ENCODE measurements around the gene IQCK.
"Not testable (repeated sequence)": the region's sequence is repeated elsewhere in the genome, so short reads cannot be mapped to it uniquely, and the experiment has no call there.

Gene IQCK

DNA sequence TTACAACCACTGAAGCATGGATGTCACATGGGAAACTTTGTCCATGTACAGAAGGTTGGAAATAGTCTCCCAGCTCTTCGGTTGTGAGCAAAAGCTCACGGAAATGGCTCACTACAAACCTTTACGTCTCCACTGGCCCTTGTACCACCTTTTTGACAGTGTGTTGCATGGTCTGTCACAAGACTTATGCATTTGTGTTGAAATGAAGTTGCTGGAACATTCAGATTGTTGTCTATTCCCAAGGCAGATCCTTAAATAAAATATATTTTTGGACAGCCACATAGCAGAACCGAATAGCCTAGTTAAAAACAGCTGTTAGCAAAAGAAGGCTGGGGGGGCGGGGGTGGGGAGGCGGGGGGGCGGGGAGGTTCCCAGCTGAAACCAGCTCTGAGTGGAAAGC lies 39.3 kb upstream of the IQCK start:
- no peaks in the 10 kb centered on the region for H3K79me2 ChIP-seq
- H3K27ac ChIP-seq, result peak overlapping the region; percentile 17
- TF ChIP-seq, protein P1, sequence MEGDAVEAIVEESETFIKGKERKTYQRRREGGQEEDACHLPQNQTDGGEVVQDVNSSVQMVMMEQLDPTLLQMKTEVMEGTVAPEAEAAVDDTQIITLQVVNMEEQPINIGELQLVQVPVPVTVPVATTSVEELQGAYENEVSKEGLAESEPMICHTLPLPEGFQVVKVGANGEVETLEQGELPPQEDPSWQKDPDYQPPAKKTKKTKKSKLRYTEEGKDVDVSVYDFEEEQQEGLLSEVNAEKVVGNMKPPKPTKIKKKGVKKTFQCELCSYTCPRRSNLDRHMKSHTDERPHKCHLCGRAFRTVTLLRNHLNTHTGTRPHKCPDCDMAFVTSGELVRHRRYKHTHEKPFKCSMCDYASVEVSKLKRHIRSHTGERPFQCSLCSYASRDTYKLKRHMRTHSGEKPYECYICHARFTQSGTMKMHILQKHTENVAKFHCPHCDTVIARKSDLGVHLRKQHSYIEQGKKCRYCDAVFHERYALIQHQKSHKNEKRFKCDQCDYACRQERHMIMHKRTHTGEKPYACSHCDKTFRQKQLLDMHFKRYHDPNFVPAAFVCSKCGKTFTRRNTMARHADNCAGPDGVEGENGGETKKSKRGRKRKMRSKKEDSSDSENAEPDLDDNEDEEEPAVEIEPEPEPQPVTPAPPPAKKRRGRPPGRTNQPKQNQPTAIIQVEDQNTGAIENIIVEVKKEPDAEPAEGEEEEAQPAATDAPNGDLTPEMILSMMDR (IDR thresholded peaks at IDR 0.05), result no peak
- H3K36me3 ChIP-seq (ENCODE audit: control insufficient read depth, insufficient read depth, low read length), result no peaks in the 10 kb centered on the region
- H3K9me3 ChIP-seq (ENCODE audit: control insufficient read depth, low read length), result no peaks in the 10 kb centered on the region
- H3K4me1 ChIP-seq, result peaks cover 21% of the 10 kb centered on the region
- no peak overlapping the region for H2AFZ ChIP-seq
- no peaks in the 10 kb centered on the region for H3K27me3 ChIP-seq (ENCODE audit: control insufficient read depth, insufficient read depth, low read length)
- H3K9ac ChIP-seq, result no peak overlapping the region
- H3K4me2 ChIP-seq (ENCODE audit: low read length), result no peak overlapping the region
- no peak overlapping the region for H3K4me3 ChIP-seq (ENCODE audit: low read depth, low read length)

DNA sequence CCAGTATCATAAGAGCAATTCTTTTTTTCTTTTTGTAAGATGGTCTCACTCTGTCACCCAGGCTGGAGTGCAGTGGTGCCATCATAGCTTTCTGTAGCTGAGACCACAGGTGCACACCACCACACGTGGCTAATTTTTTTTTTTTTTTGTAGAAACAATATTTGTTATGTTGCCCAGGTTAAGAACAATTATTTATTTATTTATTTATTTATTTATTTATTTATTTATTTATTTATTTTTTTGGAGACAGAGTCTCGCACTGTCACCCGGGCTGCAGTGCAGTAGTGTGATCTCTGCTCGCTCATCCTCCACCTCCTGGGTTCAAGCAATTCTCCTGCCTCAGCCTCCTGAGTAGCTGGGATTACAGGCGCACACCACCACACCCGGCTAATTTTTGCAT lies 38.8 kb upstream of the IQCK start:
- not testable (repeated sequence) for H3K4me3 ChIP-seq (ENCODE audit: low read depth, low read length); H2AFZ ChIP-seq; H3K4me2 ChIP-seq (ENCODE audit: low read length); H3K9ac ChIP-seq; H3K27me3 ChIP-seq (ENCODE audit: control insufficient read depth, insufficient read depth, low read length); H3K27ac ChIP-seq; H3K36me3 ChIP-seq (ENCODE audit: control insufficient read depth, insufficient read depth, low read length); H3K79me2 ChIP-seq; H3K9me3 ChIP-seq (ENCODE audit: control insufficient read depth, low read length)
- peaks cover 21% of the 10 kb centered on the region for H3K4me1 ChIP-seq

DNA sequence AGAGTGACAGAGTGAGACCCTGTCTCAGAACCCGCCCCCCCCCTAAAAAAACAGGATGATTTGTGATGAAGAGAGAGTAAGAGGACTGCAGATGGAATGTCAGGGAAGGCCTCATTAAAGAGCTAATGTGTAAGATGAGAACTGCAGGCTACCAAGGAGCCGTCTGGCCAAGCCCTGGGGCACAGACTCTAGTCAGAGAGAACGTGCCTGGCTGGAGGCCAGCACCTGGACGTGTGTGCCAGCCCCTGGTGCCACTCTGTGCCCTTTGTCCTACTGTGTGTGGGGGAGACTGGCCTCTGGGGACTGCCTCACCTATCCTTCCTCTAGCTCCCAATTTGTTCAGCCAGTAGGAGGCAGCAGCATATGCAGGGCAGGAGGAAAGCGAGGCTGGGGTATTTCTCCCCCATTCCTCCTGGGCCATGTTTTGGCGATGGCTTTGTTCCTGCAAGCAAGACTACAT lies 37.2 kb upstream of the IQCK start:
- TF ChIP-seq, protein P1 (IDR thresholded peaks at IDR 0.05), result no peak
- Histone ChIP-seq H3K9me3 (ENCODE audit: control insufficient read depth, low read length) (no peaks in the 10 kb centered on the region), H3K9ac (no peak overlapping the region), H3K4me2 (ENCODE audit: low read length) (no peak overlapping the region), H2AFZ (no peak overlapping the region), H3K27ac (peak overlapping the region; percentile 33), H3K79me2 (no peaks in the 10 kb centered on the region), H3K27me3 (ENCODE audit: control insufficient read depth, insufficient read depth, low read length) (no peaks in the 10 kb centered on the region), H3K4me1 (peaks cover 21% of the 10 kb centered on the region), H3K36me3 (ENCODE audit: control insufficient read depth, insufficient read depth, low read length) (no peaks in the 10 kb centered on the region), H3K4me3 (ENCODE audit: low read depth, low read length) (no peak overlapping the region)

DNA sequence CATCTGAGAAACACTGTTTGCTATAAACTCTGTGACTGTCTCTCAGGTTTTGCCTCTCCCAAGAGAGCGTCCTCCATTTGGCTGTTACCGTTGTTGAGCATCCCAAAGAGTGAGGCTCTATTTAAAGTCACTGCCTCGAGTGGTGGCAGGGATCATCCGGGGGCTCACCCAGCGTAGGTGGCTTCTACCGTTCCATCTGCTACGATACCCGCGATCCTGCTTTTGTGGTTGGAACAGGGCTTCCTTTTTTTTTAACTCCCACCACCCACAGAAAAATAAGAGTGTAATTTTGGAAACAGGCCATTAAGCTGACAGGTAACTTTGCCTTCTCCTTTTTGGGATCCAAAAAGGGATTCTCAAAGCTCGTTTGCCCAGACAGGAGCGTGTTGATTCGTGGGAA lies 36.4 kb upstream of the IQCK start:
- no peaks in the 10 kb centered on the region for H3K36me3 ChIP-seq (ENCODE audit: control insufficient read depth, insufficient read depth, low read length)
- no peaks in the 10 kb centered on the region for H3K79me2 ChIP-seq
- H2AFZ ChIP-seq, result no peak overlapping the region
- H3K27ac ChIP-seq, result no peak overlapping the region
- peaks cover 28% of the 10 kb centered on the region for H3K4me1 ChIP-seq
- no peak overlapping the region for H3K9ac ChIP-seq
- TF ChIP-seq, protein P1 (IDR thresholded peaks at IDR 0.05), result no peak
- H3K9me3 ChIP-seq (ENCODE audit: control insufficient read depth, low read length), result no peaks in the 10 kb centered on the region
- no peak overlapping the region for H3K4me3 ChIP-seq (ENCODE audit: low read depth, low read length)
- H3K4me2 ChIP-seq (ENCODE audit: low read length), result no peak overlapping the region
- no peaks in the 10 kb centered on the region for H3K27me3 ChIP-seq (ENCODE audit: control insufficient read depth, insufficient read depth, low read length)

DNA sequence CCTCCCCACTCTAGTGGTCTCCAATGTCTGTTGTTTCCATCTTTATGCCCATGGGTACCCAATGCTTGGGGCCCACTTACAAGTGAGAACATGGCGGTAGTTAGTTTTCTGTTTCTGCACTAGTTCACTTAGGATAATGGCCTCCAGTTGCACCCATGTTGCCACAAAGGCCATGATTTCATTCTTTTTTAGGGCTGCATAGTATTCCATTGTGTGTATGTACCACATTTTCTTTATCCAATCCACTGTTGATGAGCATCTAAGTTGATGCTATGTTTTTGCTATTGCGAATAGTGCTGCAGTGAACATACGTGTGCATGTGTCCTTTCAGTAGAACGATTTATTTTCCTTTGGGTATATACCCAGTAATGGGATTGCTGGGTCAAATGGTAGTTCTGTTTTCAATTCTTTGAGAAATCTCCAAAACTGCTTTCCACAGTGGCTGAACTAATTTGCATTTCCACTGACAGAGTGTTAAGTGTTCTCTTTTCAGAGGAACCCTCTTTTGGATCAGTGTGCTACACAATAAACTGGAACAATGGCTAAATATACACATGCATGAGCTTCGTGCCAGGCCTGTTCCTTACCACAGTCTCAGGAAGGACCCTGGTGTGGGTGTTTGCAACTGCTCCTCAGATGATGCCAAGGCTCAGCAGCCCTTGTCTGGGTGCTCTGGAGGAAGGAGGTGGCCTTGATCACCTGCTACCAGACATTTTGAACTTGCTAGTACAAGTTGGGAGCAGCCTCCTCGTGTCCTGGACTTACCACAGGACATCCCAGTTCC lies 34.4 kb upstream of the IQCK start:
- no peak overlapping the region for H3K4me3 ChIP-seq (ENCODE audit: low read depth, low read length)
- TF ChIP-seq, protein P1 (IDR thresholded peaks at IDR 0.05), result no peak
- H3K27ac ChIP-seq, result no peak overlapping the region
- no peak overlapping the region for H2AFZ ChIP-seq
- H3K9ac ChIP-seq, result no peak overlapping the region
- H3K4me1 ChIP-seq, result peaks cover 30% of the 10 kb centered on the region
- no peaks in the 10 kb centered on the region for H3K9me3 ChIP-seq (ENCODE audit: control insufficient read depth, low read length)
- no peaks in the 10 kb centered on the region for H3K36me3 ChIP-seq (ENCODE audit: control insufficient read depth, insufficient read depth, low read length)
- H3K4me2 ChIP-seq (ENCODE audit: low read length), result no peak overlapping the region
- H3K27me3 ChIP-seq (ENCODE audit: control insufficient read depth, insufficient read depth, low read length), result no peaks in the 10 kb centered on the region
- no peaks in the 10 kb centered on the region for H3K79me2 ChIP-seq
